Testis (tissue), 3 donors: ENCODE results near the gene RTP1. TPM values are rescaled to one million over a fixed set of nuclear protein-coding genes. Genes with fewer than 3 reads are reported as not detected.

Source experiments
- DNase-seq: peaks from one replicate; pipeline ENCODE4 v3.0.0-alpha.2; 2019
- H3K27ac ChIP-seq, 2 donors: fragments of 200-600 bp; sonication (generic); one replicate each; pipeline ENCODE4 v1.5.1; 2019
- H3K27me3 ChIP-seq: fragments of 200-600 bp; sonication (generic); one replicate; pipeline ENCODE4 v1.5.1; 2019
- H3K36me3 ChIP-seq: fragments of 200-600 bp; sonication (generic); one replicate; pipeline ENCODE4 v1.5.1; 2017; ENCODE audit warnings: low read depth; ENCODE audit errors: missing control alignments
- H3K4me1 ChIP-seq: fragments of 200-600 bp; sonication (generic); one replicate; pipeline ENCODE4 v1.5.1; 2019
- H3K4me3 ChIP-seq, 2 donors: fragments of 200-600 bp; sonication (generic); one replicate each; pipeline ENCODE4 v1.5.1; 2017 to 2019
- H3K9me3 ChIP-seq: fragments of 200-600 bp; sonication (generic); one replicate; pipeline ENCODE4 v1.5.1; 2017
- POLR2A ChIP-seq: fragments of 450-650 bp; IDR thresholded peaks from one replicate; pipeline ENCODE4 v1.6.1; 2017; ENCODE audit warnings: antibody characterized with exemption, mild to moderate bottlenecking, moderate library complexity
- WGBS, 2 donors: methylation state at CpG; one replicate each; pipeline ENCODE4 v1.1.5; 2018; 5-methylcytosine and 5-hydroxymethylcytosine counted together
- intact Hi-C: fragments of 100-400 bp; cut with DNase I; formaldehyde crosslinking; loops from one replicate; pipeline ENCODE4 v1.15.1; 2023; ENCODE audit warnings: low total_unique reads
- polyA plus RNA-seq: library from polyadenylated mRNA; stranded (reverse); fragments of 350-450 nt; fragmentation: Illumina TruSeq; extraction: RNeasy Lipid Tissue Mini Kit (QIAGEN cat#74804); gene quantifications from one replicate; pipeline ENCODE4 v1.2.3, GENCODE V29; 2014; ENCODE audit warnings: low read depth, low replicate concordance; ENCODE audit not compliant: insufficient read depth
- total RNA-seq, 2 donors: library from RNA; depleted of rRNA; stranded (reverse); fragments of >200 nt; gene quantifications; one replicate each; pipeline ENCODE4 v1.2.3, GENCODE V29; 2016
- TF ChIP-seq, protein P1 (sequence below), 3 experiments: fragments of 450-650 bp in 2 of 3; fragments of 200-600 bp in 1 of 3; sonication (generic) in 1 of 3; IDR thresholded peaks; one replicate each; pipeline ENCODE4 v1.5.1; 2016 to 2019; ENCODE audit warnings: antibody characterized with exemption in 3 of 3, mild to moderate bottlenecking in 2 of 3, moderate library complexity in 1 of 3

RTP1 gene
- total and polyA plus RNA-seq, 3 donors from 2014 or later = 0.59 to 0.94 (median 0.93) TPM

DNA sequence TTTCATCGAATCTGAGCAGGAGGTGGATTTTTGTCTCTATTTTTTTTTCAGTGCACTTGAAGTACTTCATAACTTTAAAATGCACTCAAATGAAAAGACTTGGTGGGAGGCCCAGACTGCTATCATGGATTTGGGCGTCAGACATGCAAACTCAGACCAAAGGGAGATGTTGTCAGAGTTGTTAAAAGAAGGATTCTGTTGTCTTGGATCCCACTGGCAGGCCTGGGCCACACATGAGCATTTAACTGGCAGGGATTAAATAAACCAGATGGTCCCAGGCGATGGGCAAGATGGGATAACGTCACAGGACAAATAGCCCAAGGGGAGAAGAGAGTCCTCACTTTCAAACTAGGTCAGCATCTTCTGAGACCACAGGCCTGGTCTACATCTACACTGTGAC is 15.4 kb downstream of the RTP1 start:
- TF ChIP-seq, protein P1, sequence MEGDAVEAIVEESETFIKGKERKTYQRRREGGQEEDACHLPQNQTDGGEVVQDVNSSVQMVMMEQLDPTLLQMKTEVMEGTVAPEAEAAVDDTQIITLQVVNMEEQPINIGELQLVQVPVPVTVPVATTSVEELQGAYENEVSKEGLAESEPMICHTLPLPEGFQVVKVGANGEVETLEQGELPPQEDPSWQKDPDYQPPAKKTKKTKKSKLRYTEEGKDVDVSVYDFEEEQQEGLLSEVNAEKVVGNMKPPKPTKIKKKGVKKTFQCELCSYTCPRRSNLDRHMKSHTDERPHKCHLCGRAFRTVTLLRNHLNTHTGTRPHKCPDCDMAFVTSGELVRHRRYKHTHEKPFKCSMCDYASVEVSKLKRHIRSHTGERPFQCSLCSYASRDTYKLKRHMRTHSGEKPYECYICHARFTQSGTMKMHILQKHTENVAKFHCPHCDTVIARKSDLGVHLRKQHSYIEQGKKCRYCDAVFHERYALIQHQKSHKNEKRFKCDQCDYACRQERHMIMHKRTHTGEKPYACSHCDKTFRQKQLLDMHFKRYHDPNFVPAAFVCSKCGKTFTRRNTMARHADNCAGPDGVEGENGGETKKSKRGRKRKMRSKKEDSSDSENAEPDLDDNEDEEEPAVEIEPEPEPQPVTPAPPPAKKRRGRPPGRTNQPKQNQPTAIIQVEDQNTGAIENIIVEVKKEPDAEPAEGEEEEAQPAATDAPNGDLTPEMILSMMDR (IDR thresholded peaks at IDR 0.05) = no peak
- no peak for TF ChIP-seq POLR2A
- Histone ChIP-seq H3K4me3 (no peak overlapping the region), H3K9me3 (no peaks in the 10 kb centered on the region), H3K27me3 (no peaks in the 10 kb centered on the region), H3K27ac (no peak overlapping the region), H3K36me3 (no peaks in the 10 kb centered on the region), H3K4me1 (peaks cover 13% of the 10 kb centered on the region)
- peak; percentile 30 for DNase-seq
- WGBS, 2 donors = 46 to 49% methylated on average over 4 of the region's 4 CpGs
- intact Hi-C loops = no loop called here

DNA sequence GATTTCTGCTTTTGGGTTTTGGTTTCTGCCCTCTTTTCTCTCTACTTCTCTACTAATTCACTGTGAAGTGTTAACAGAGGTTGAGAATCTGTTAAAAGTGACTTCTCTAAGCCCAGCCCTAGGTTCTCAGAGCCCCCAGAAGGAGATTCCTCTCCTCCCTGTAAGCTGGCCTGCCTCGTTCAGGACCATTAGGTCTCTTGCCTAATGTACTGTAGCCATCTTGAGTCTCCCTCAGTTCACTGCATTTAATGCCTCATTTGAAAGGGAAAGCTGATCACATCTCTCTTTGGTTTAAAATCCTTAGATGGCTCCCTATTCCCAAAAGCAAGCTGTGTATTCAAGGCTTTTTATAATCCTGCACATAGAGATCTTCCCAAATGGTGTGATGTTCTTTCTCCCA is 16.3 kb downstream of the RTP1 start:
- Histone ChIP-seq H3K4me3 (no peak overlapping the region), H3K36me3 (no peaks in the 10 kb centered on the region), H3K27me3 (no peaks in the 10 kb centered on the region), H3K27ac (no peak overlapping the region), H3K9me3 (no peaks in the 10 kb centered on the region), H3K4me1 (peaks cover 13% of the 10 kb centered on the region)
- 88 to 91% methylated on average over 1 of the region's 1 CpG for WGBS, 2 donors
- no peak for DNase-seq
- TF ChIP-seq, protein P1 (IDR thresholded peaks at IDR 0.05) = no peak
- no peak for TF ChIP-seq POLR2A
- intact Hi-C loops = no loop called here

DNA sequence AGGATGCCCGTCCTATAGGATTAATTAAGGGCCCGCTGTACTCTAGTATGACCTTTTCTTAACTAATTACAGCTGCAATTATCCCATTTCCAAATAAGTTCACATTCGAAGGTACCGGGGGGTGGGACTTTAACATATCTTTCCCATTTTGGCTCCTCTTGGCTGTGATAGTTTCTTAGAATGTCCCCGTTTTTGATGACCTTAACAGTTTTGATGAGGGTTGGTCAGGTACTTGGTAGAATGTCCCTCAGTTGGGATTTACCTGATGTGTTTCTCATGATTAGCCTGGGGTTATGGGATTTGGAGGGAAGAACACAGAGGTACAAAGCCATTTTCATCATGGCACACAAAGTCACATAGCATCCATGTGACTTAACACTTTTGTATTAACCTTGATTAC is 18.2 kb downstream of the RTP1 start:
- Histone ChIP-seq H3K4me1 (peaks cover 7% of the 10 kb centered on the region), H3K9me3 (no peaks in the 10 kb centered on the region), H3K27me3 (no peaks in the 10 kb centered on the region), H3K4me3 (no peak overlapping the region), H3K36me3 (no peaks in the 10 kb centered on the region), H3K27ac (no peak overlapping the region)
- DNase-seq = no peak
- TF ChIP-seq POLR2A = no peak
- TF ChIP-seq, protein P1 (IDR thresholded peaks at IDR 0.05) = no peak
- 96 to 98% methylated on average over 5 of the region's 5 CpGs for WGBS, 2 donors
- intact Hi-C loops = no loop called here

DNA sequence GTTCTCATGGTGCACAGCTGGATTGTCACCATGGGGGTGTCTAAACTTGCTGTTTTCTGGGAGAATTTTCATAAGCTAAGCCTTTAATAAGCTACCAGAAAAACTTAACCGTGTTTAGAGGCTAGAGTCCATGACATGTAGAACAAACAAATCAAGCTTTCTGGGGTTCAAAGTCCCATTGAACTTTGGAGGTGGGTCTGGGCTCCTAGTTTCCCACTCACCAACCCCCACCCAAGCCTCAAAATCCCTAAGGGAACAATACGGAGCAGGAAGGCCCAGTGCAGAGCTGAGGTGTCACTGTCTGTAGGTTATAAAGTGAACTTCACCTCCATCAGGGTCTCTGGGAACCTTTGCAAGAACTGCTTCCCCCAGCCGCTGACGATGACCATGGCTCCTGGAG is 25.5 kb downstream of the RTP1 start:
- H3K9me3 ChIP-seq = no peaks in the 10 kb centered on the region
- no peak for DNase-seq
- WGBS, 2 donors = 70 to 79% methylated on average over 4 of the region's 4 CpGs
- no peaks in the 10 kb centered on the region for H3K36me3 ChIP-seq
- H3K27ac ChIP-seq = no peak overlapping the region
- H3K4me1 ChIP-seq = no peaks in the 10 kb centered on the region
- intact Hi-C loops = loop anchor here (10.0 kb wide), 1 partner anchor 92 kb away; no protein-coding TSS in a partner anchor
- no peaks in the 10 kb centered on the region for H3K27me3 ChIP-seq
- TF ChIP-seq, protein P1 (IDR thresholded peaks at IDR 0.05) = no peak
- no peak overlapping the region for H3K4me3 ChIP-seq

DNA sequence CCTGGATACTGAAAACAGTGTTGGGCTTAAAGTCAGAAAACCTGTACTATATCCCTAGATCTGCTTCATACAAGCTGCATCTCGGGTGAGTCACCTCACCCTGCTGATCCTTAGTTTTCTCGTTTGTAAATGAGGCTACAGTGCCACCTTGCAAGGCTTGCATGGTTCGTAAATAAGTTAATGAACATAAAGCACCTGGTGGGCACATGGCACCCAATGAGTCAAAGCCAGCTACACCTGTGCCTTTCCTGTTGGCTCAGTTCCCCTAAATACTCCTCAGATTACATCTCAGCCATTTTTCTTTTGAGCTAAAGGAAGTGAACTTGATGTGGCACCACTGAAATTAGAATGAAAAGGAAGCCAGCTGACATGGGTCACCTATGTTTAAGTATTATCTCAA is 26.5 kb downstream of the RTP1 start:
- H3K9me3 ChIP-seq = no peaks in the 10 kb centered on the region
- TF ChIP-seq, protein P1 (IDR thresholded peaks at IDR 0.05) = no peak
- TF ChIP-seq POLR2A = no peak
- H3K27me3 ChIP-seq = no peaks in the 10 kb centered on the region
- intact Hi-C loops = loop anchor here (10.0 kb wide), 1 partner anchor 91 kb away; no protein-coding TSS in a partner anchor
- 69 to 90% methylated on average over 3 of the region's 3 CpGs for WGBS, 2 donors
- no peaks in the 10 kb centered on the region for H3K36me3 ChIP-seq
- no peak overlapping the region for H3K27ac ChIP-seq
- H3K4me3 ChIP-seq = no peak overlapping the region
- no peaks in the 10 kb centered on the region for H3K4me1 ChIP-seq
- no peak for DNase-seq
